ENCODE data around the gene AFG1L. TPM values are rescaled to one million over a fixed set of nuclear protein-coding genes. Genes with fewer than 3 reads are reported as not detected.
A peak's percentile ranks its signal among the peaks of the same experiment; 100 is the strongest.
"Not testable (repeated sequence)": the region's sequence is repeated elsewhere in the genome, so short reads cannot be mapped to it uniquely, and the experiment has no call there.

Gene AFG1L
- 1 to 10 TPM; 4.0 to 7.5 TPM for total RNA-seq

GRCh38 chr6:108294727-108295625, at the start of gene AFG1L:
Gene AFG1L, plus strand, starts transcription at chr6:108295054. Its CDS starts 26 bp downstream, at chr6:108295080.
- peaks cover 26% of the 10 kb centered on the region for H3K4me1 Mint-ChIP-seq (ENCODE audit: low read depth)
- H3K27ac Mint-ChIP-seq: peak within 1 kb of the TSS; percentile 99
- no peaks in the 10 kb centered on the region for H3K27me3 Mint-ChIP-seq (ENCODE audit: low read depth)
- CTCF ChIA-PET: interaction anchor here (0.7 to 1.5 kb wide), 3 partner anchors 13 to 34 kb away, joined by 3 to 4 read pairs (median 3); partner anchors contain the start of gene SNX3
- peak within 1 kb of the TSS; percentile 95 for H3K4me3 Mint-ChIP-seq
- DNase-seq: peak; percentile 90
- POLR2A ChIA-PET: interaction anchor here (0.6 to 2.3 kb wide), 11 partner anchors 10 to 742 kb away, joined by 3 to 27 read pairs (median 3); partner anchors contain the start of gene SNX3
- no peaks in the 10 kb centered on the region for H3K9me3 Mint-ChIP-seq (ENCODE audit: insufficient read depth)
- ATAC-seq: peak; percentile 96
- H3K36me3 Mint-ChIP-seq (ENCODE audit: low read depth): peaks cover 4% of the 10 kb centered on the region

- DNase-seq; H3K4me3 Mint-ChIP-seq; CTCF ChIA-PET; H3K27ac Mint-ChIP-seq; POLR2A ChIA-PET; ATAC-seq; H3K27me3 Mint-ChIP-seq (ENCODE audit: low read depth): not testable (repeated sequence)
- H3K36me3 Mint-ChIP-seq (ENCODE audit: low read depth): peaks cover 65% of the 10 kb centered on the region
- H3K4me1 Mint-ChIP-seq (ENCODE audit: low read depth): peaks cover 11% of the 10 kb centered on the region
- peaks cover 11% of the 10 kb centered on the region for H3K9me3 Mint-ChIP-seq (ENCODE audit: insufficient read depth)
Measured at GRCh38 chr6:108245095-108245494, 49.8 kb upstream of the AFG1L start.

- ChIA-PET CTCF (interaction anchor here (1.4 to 2.0 kb wide), 2 partner anchors 21 to 243 kb away, joined by 3 to 5 read pairs; no protein-coding TSS in a partner anchor), POLR2A (interaction anchor here (0.6 kb wide), 1 partner anchor 1556 kb away, joined by 3 read pairs; no protein-coding TSS in a partner anchor)
- Mint-ChIP-seq H3K36me3 (ENCODE audit: low read depth) (peaks cover 55% of the 10 kb centered on the region), H3K4me1 (ENCODE audit: low read depth) (peaks cover 20% of the 10 kb centered on the region), H3K4me3 (no peak overlapping the region), H3K27ac (no peak overlapping the region), H3K9me3 (ENCODE audit: insufficient read depth) (peaks cover 4% of the 10 kb centered on the region), H3K27me3 (ENCODE audit: low read depth) (no peaks in the 10 kb centered on the region)
- ATAC-seq: no peak
- DNase-seq: no peak
Measured at GRCh38 chr6:108247965-108248536, 46.8 kb upstream of the AFG1L start.

DNA sequence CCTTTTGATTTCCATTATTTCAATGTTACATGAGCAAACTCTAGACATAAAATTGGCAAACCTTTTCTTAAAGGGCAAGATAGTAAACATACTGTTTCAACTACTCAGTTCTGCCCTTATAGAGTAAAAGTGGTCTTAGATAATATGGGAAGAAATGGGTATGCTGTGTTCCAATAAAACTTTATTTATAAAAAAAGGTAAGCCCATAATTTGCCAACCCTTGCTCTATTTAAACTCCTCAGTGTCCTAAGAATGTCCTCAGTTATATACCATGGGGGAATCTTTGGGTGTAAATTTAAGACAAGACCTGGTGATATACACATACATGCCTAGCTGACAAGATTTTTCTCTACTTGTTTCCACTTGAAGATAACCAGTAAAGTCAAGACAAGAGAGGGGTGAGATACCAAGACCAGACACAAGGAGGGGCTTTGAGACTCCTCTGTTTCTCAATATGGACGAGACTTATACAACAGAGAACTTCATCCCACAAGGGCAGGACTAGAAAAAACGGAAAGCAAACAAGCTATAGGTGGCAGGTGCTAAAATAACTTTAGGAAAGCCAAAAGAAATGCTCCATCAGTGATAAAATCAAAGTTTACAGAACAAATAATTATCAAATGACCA, 44.5 kb upstream of the AFG1L start:
- H3K4me3 Mint-ChIP-seq: no peak overlapping the region
- H3K4me1 Mint-ChIP-seq (ENCODE audit: low read depth): peaks cover 28% of the 10 kb centered on the region
- H3K27me3 Mint-ChIP-seq (ENCODE audit: low read depth): no peaks in the 10 kb centered on the region
- POLR2A ChIA-PET: no interaction called here
- peaks cover 4% of the 10 kb centered on the region for H3K9me3 Mint-ChIP-seq (ENCODE audit: insufficient read depth)
- H3K27ac Mint-ChIP-seq: no peak overlapping the region
- H3K36me3 Mint-ChIP-seq (ENCODE audit: low read depth): peaks cover 42% of the 10 kb centered on the region
- DNase-seq: no peak
- ATAC-seq: no peak
- CTCF ChIA-PET: interaction anchor here (0.6 to 1.2 kb wide), 3 partner anchors 203 to 241 kb away, joined by 3 read pairs; no protein-coding TSS in a partner anchor

DNA sequence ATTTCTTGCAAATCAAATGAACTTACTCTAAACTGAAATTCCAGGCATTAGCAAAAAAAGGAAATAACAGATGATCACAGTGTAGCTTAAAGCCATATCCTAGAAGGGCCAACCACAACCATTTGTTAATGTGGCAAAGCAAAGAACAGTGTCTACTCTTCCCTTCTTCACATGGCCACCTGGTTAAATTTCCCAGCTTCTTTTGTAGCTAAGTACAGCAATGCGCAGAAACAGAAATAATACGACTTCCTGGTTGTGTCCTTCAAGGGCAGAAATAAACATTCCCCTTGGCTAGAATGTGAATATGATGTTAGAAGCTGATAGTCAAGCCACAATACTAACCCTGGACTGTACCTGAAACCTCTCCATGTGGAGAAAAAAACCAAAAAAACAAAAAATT, 43.6 kb upstream of the AFG1L start:
- Mint-ChIP-seq H3K27ac (no peak overlapping the region), H3K9me3 (ENCODE audit: insufficient read depth) (peaks cover 4% of the 10 kb centered on the region), H3K4me3 (no peak overlapping the region), H3K4me1 (ENCODE audit: low read depth) (peaks cover 29% of the 10 kb centered on the region), H3K36me3 (ENCODE audit: low read depth) (peaks cover 37% of the 10 kb centered on the region), H3K27me3 (ENCODE audit: low read depth) (no peaks in the 10 kb centered on the region)
- CTCF ChIA-PET: interaction anchor here (0.9 to 1.4 kb wide), 3 partner anchors 10 to 240 kb away, joined by 3 read pairs; partner anchors contain the start of gene SNX3
- DNase-seq (no peak), ATAC-seq (no peak)
- POLR2A ChIA-PET: no interaction called here

- Mint-ChIP-seq H3K27ac (no peak overlapping the region), H3K4me1 (ENCODE audit: low read depth) (peaks cover 30% of the 10 kb centered on the region), H3K36me3 (ENCODE audit: low read depth) (peaks cover 35% of the 10 kb centered on the region), H3K9me3 (ENCODE audit: insufficient read depth) (no peaks in the 10 kb centered on the region), H3K4me3 (no peak overlapping the region), H3K27me3 (ENCODE audit: low read depth) (no peaks in the 10 kb centered on the region)
- POLR2A ChIA-PET: no interaction called here
- DNase-seq (no peak), ATAC-seq (no peak)
- CTCF ChIA-PET: interaction anchor here (1.0 to 1.4 kb wide), 3 partner anchors 9 to 241 kb away, joined by 3 read pairs; partner anchors contain the start of gene SNX3
Measured at GRCh38 chr6:108252055-108252454, 42.8 kb upstream of the AFG1L start.

- ATAC-seq (no peak), DNase-seq (no peak)
- Mint-ChIP-seq H3K4me1 (ENCODE audit: low read depth) (peaks cover 31% of the 10 kb centered on the region), H3K9me3 (ENCODE audit: insufficient read depth) (no peaks in the 10 kb centered on the region), H3K27ac (no peak overlapping the region), H3K4me3 (no peak overlapping the region), H3K36me3 (ENCODE audit: low read depth) (peaks cover 31% of the 10 kb centered on the region), H3K27me3 (ENCODE audit: low read depth) (no peaks in the 10 kb centered on the region)
- CTCF ChIA-PET: interaction anchor here (1.0 to 1.1 kb wide), 2 partner anchors 32 to 240 kb away, joined by 3 read pairs; no protein-coding TSS in a partner anchor
- POLR2A ChIA-PET: no interaction called here
Measured at GRCh38 chr6:108253241-108253640, 41.6 kb upstream of the AFG1L start.

DNA sequence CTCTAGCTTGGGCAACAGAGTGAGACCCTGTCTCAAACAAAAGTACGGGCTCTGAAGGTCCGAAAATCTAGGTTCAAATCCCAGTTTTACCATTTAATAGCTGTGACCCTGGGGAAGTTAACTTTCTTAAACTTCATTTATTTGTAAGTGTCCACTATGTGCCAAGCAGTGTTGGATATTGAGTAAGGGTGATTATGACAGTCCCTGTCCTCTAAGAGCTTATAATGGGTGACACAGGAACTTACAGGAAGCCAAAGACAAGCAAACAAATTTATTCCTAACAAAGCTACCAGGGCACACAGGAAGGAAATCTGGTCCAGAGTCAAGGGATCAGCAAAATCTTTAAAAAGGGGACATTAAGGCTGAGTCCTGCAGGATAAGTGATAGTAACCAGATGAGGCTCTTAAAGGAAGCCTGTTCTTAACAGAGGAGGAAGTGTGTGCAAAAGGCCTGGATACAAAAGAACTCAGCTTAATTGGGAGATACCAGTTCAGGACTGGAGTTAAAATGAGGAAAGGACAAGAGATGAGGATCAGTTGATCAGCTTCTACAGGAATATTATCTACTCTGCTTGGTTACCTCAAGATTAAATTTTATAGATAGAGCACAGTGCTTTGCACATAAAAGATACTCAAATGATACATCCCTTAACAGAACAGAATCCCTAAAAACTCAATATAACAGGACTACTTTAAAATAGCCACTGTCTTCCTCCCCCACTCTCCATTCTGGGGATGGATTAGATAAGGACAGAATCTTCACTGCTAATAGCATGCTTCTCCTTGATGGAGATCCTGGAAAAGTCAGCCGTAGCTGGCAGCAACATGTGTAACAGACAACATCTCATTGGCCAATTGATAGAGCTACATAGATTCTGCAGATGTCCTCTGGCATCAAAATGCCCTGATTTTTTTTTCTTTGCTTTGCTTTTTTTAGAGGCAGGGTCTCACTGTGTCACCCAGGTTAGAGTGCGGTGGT, 40.1 kb upstream of the AFG1L start:
- ChIA-PET POLR2A (no interaction called here), CTCF (interaction anchor here (0.6 to 1.8 kb wide), 4 partner anchors 23 to 795 kb away, joined by 3 to 8 read pairs (median 4); partner anchors contain the start of gene PDSS2)
- Mint-ChIP-seq H3K27me3 (ENCODE audit: low read depth) (no peaks in the 10 kb centered on the region), H3K9me3 (ENCODE audit: insufficient read depth) (no peaks in the 10 kb centered on the region), H3K27ac (no peak overlapping the region), H3K4me1 (ENCODE audit: low read depth) (peaks cover 39% of the 10 kb centered on the region), H3K36me3 (ENCODE audit: low read depth) (peaks cover 34% of the 10 kb centered on the region), H3K4me3 (no peak overlapping the region)
- DNase-seq (no peak), ATAC-seq (no peak)

GRCh38 chr6:108260126-108260808, 34.6 kb upstream of the AFG1L start:
- peak overlapping the region; percentile 69 for H3K4me3 Mint-ChIP-seq
- DNase-seq (peak; percentile 44), ATAC-seq (peak; percentile 9)
- H3K4me1 Mint-ChIP-seq (ENCODE audit: low read depth): peaks cover 20% of the 10 kb centered on the region
- ChIA-PET CTCF (interaction anchor here (0.8 to 2.5 kb wide), 7 partner anchors 20 to 235 kb away, joined by 3 to 22 read pairs (median 4); partner anchors contain the start of gene AFG1L), POLR2A (interaction anchor here (0.9 to 3.5 kb wide), 8 partner anchors 13 to 642 kb away, joined by 3 to 27 read pairs (median 4); partner anchors contain the start of gene AFG1L)
- H3K36me3 Mint-ChIP-seq (ENCODE audit: low read depth): peaks cover 13% of the 10 kb centered on the region
- H3K27me3 Mint-ChIP-seq (ENCODE audit: low read depth): peaks cover 3% of the 10 kb centered on the region
- peak overlapping the region; percentile 80 for H3K27ac Mint-ChIP-seq
- no peaks in the 10 kb centered on the region for H3K9me3 Mint-ChIP-seq (ENCODE audit: insufficient read depth)
